HuH-7 (cell line): ENCODE measurements around the gene ABCD3.
"Not testable (repeated sequence)": the region's sequence is repeated elsewhere in the genome, so short reads cannot be mapped to it uniquely, and the experiment has no call there.

Experiments used
- DNase-seq: peaks from one replicate; pipeline ENCODE4 v3.0.0; 2011; ENCODE audit warnings: low spot score

Gene ABCD3

GRCh38 chr1:94416901-94417727 lies 1.1 kb upstream of the ABCD3 start:
- peak; percentile 24 for DNase-seq

GRCh38 chr1:94417728-94417977 lies 536 bp upstream of the ABCD3 start:
- no peak for DNase-seq

GRCh38 chr1:94418664-94419655 lies 771 bp downstream of the ABCD3 start:
- DNase-seq: peak; percentile 21

- DNase-seq: no peak
These were observed 4.1 kb downstream of the ABCD3 start for GRCh38 chr1:94422115-94422820.

GRCh38 chr1:94425821-94426484 lies 7.8 kb downstream of the ABCD3 start:
- DNase-seq: peak; percentile 40

GRCh38 chr1:94426485-94426870 lies 8.3 kb downstream of the ABCD3 start:
- not testable (repeated sequence) for DNase-seq

GRCh38 chr1:94428441-94428840 lies 10.3 kb downstream of the ABCD3 start:
- no peak for DNase-seq

GRCh38 chr1:94428927-94429528 lies 10.8 kb downstream of the ABCD3 start:
- DNase-seq: not testable (repeated sequence)

GRCh38 chr1:94430066-94430465 lies 11.9 kb downstream of the ABCD3 start:
- DNase-seq: not testable (repeated sequence)

- DNase-seq: no peak
These were observed 15.7 kb downstream of the ABCD3 start for GRCh38 chr1:94433866-94434265.

GRCh38 chr1:94434365-94435045 lies 16.3 kb downstream of the ABCD3 start:
- no peak for DNase-seq

GRCh38 chr1:94438692-94439276 lies 20.6 kb downstream of the ABCD3 start:
- no peak for DNase-seq

GRCh38 chr1:94440088-94440487 lies 21.9 kb downstream of the ABCD3 start:
- DNase-seq: no peak

GRCh38 chr1:94443067-94443466 lies 24.9 kb downstream of the ABCD3 start:
- not testable (repeated sequence) for DNase-seq

GRCh38 chr1:94444819-94445218 lies 26.6 kb downstream of the ABCD3 start:
- not testable (repeated sequence) for DNase-seq

- DNase-seq: not testable (repeated sequence)
These were observed 27.5 kb downstream of the ABCD3 start for GRCh38 chr1:94445733-94446132.

GRCh38 chr1:94446177-94446576 lies 28.0 kb downstream of the ABCD3 start:
- DNase-seq: not testable (repeated sequence)

GRCh38 chr1:94448741-94449140 lies 30.6 kb downstream of the ABCD3 start:
- DNase-seq: not testable (repeated sequence)

GRCh38 chr1:94456736-94457135 lies 38.5 kb downstream of the ABCD3 start:
- no peak for DNase-seq

GRCh38 chr1:94462606-94463005 lies 44.4 kb downstream of the ABCD3 start:
- no peak for DNase-seq
